HG03460 (cell line): Measurements from ENCODE around the gene DDX52.
"Not testable (repeated sequence)": the region's sequence is repeated elsewhere in the genome, so short reads cannot be mapped to it uniquely, and the experiment has no call there.

Experiments used
- ATAC-seq: cut with Tn5 transposase; IDR thresholded peaks from one replicate; pipeline ENCODE4 v1.9.1; 2021; ENCODE audit not compliant: unreplicated experiment

The DDX52 gene

DNA sequence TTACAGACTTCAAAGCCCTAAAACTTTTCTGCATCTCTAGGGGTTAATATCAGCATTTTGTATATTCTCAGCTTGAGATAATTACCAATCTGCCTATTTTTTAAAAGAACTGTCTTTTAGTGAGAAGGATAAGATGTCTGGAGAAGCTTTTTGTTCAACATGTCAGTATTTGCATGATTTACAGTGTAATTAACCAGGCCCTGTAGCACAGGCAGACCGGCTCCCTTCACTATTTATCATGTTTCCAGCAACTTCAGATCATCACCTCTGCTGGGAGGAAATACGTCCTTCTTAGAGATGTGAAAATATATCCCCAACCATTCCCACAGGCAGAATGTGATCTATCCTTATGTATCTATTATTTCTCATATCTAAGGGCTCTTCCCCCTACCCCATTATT, 8.6 kb upstream of the DDX52 start:
- no peak for ATAC-seq

DNA sequence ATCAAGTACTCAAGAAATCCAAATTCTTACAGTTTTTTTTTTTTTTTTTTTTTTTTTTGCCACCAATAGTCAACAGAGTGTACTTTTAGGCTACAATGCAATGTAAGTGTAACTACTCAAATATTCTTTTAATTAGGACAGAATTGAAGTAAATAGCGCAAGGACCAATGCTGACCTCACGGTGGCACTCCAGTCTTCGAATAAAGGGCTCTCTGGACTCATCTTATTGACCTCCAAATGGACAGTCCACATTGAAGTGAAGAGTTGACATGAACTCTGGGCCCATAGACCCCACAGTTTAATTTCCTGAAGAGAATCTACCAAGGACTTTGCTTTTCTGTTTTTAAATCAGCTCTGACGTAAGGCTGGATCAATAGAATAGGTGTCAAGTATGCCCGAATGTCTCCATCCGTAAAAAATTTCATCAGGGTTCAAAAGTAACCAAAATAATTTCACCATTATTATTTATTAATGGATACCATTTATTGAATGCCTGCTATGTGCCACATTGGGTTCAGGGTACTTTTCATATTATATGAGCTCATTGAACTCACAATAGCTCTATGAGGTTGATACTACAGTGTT, 7.3 kb upstream of the DDX52 start:
- ATAC-seq: no peak

DNA sequence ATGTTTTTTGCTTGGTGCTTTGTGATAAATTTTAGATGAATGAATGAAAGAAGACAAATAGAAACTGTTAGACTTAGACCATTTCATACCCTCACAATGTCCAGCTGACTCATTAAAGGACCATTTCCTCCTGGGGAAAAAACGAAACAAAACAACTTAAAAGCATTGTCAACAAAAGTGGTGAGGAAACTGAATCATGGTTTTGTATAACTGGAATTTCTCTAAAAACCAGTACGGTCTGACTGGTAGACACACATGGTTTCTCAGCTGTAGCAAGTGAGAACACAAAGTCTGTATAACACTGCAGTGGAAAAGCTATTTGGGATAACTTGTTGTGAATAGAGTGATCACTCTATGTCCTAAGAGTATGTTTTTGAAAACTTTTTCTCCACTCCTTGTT, 5.3 kb upstream of the DDX52 start:
- no peak for ATAC-seq

DNA sequence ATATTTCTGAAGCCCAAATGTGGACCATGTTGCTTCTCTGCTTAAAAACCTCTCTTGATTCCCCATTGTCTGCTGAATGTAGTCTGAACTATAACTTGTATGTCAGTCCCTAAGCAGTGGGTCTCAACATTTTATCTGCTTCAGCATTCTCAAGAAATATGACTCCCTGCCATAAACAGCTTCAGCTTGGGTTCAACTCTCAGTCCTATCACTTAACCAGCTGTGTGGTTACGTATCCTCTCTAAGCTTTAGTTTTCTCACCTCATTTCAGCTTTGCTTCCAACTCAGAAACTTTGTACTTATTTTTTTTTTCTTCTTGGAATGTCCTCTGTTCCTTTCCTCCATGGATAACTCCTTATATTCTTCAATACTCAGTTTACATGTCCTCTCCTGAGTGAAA, 4.6 kb upstream of the DDX52 start:
- no peak for ATAC-seq

DNA sequence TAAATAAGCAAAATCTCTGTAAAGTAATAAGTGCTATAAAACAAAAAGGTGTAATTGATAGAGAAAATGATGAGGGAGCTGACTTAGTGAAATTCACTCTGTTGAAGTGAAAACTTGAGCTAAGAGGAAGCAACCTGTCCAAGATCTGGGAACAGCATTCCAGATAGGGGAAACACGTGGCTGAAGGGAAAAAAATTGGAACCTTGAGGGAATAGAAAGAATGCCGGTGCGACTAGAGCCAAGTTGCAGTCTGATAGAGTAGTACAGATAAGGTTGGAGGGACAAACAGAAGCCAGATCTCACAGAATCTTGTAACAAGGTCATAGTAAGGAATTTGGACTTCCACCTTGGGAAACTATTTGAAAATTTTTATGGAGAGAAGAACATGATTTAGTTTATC, 623 bp upstream of the DDX52 start:
- ATAC-seq: no peak

DNA sequence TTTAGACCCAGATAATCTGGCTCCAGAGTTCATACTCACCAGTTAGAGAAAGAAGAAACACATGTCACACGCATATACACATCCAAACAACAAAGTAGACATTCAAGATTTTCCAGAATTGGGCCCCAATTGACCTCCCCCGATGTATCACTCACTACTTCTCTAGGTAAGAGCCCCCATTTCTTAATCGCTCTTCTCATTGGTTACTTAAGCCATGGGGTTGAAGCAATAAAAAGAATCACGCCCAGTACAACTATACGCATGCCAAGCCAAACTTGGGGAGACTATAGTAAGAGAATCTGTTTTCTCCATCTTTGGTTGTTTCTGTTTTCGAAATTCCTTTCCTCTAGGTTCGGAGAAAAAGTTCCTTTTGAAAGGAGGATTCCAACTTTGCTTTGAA, 565 bp downstream of the DDX52 start:
- ATAC-seq: no peak

DNA sequence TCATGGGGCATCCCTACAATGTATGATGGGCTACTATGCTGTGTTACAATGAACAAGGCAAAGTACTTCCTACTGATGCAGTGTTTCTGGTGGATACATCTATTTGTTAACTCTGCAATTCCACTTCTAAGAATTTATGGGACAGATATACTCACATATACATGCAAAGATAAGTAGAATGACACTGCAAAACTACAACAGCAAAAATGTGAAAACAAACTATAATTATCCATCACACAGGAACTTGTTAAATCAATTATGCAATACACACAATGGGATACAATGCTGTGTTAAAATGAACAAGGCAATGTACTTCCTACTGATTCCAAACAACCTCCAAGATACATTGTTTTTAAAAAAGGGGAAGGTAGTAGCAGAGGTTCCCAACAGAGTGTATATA, 3.2 kb downstream of the DDX52 start:
- ATAC-seq: no peak

DNA sequence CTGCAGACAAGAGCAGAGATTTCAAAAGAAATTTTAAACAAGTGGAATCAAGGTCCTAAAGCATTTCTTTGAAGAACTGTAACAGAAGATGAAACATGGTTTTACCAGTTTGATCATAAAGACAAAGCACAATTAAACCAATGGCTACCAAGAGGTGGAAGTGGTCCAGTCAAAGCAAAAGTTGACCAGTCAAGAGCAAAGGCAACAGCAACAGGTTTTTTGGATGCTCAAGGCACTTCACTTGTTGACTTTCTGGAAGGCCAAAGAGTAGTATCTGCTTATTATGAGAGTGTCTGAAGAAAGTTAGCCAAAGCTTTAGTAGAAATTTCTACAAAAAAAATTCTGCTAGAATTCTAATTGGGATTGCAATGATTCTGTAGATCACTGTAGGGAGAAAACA, 5.3 kb downstream of the DDX52 start:
- no peak for ATAC-seq

DNA sequence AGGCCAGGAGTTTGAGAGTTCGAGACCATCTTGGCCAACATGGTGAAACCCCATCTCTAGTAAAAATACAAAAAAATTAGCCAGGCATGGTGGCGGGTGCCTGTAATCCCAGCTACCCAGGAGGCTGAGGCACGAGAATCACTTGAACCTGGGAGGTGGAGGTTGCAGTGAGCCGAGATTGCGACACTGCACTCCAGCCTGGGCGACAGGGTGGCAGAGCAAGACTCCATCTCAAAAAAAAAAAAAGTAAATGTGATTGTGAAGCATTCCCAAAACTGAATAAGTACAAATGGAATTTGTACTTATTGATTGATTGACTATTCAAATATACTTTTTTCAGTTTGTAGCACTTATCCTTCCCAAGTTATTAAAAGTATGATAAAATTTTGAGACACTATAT, 26.8 kb downstream of the DDX52 start:
- not testable (repeated sequence) for ATAC-seq

DNA sequence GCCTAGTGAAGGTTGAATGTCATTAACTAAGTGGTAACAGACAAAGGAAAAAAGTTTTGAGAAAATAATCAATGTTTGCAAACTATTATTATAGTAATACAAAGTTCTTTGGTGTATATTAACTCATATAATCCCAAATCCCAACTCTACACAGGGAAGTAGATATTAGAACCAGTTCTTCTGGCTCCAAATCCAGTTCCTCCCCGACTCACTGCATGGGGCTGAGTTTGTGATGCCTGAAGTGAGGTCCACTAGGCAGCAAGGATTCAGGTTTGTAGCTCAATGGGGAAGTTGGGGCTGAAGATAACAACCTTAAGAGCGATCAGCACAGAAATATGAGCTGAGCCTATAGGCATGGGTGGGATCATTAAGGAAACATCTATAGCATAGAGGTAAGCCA, 28.4 kb downstream of the DDX52 start:
- ATAC-seq: no peak

DNA sequence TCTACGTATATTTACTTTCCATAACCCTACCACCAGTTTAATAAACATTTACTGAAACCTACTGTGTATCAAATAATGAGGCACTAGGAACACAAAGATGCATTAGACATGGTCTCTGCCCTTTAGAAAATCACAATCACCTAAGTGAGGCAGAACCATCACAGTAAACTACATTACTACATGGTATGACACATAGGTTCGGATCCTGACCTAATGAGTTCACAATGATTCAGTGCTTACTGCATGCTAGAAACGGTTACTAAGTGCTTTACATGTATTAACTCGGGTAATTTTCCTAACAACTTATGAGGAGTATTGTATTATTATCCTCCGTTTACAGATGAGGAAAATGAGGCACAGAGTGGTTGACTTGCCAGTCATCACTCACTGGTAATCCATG, 28.9 kb downstream of the DDX52 start:
- no peak for ATAC-seq

DNA sequence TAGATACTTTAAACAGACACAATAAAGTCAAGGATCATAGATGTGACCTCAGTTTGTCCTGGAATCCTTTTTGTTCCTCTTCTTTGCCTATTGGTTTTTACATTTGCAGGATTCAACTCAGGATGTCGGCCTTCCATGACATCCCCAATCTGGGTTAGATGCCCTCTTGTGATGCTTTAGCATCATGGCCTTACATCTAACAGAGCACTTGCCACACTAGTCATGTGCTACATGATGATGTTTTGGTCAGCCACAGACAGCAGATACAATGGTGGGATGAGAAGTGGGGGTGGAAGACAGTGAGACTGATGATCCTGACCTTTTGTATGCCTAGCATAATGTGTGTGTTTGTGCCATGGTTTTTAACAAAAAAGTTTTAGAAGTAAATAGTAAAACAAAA, 32.3 kb downstream of the DDX52 start:
- ATAC-seq: no peak

DNA sequence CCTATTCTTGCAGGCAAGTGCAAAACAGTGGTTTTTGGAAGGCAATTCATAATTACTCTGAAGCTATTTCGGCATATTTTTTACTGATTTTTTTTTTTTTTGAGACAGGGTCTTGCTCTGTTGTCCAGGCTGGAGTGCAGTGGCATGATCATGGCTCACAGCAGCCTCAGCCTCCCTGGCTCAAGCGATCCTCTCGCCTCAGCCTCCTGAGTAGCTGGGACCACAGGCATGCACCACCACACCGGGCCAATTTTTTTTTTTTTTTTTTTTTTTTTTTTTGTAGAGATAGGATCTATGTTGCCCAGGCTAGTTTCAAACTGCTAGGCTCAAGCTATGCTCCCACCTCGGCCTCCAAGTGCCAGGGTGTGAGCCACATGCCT, 33.2 kb downstream of the DDX52 start:
- not testable (repeated sequence) for ATAC-seq

DNA sequence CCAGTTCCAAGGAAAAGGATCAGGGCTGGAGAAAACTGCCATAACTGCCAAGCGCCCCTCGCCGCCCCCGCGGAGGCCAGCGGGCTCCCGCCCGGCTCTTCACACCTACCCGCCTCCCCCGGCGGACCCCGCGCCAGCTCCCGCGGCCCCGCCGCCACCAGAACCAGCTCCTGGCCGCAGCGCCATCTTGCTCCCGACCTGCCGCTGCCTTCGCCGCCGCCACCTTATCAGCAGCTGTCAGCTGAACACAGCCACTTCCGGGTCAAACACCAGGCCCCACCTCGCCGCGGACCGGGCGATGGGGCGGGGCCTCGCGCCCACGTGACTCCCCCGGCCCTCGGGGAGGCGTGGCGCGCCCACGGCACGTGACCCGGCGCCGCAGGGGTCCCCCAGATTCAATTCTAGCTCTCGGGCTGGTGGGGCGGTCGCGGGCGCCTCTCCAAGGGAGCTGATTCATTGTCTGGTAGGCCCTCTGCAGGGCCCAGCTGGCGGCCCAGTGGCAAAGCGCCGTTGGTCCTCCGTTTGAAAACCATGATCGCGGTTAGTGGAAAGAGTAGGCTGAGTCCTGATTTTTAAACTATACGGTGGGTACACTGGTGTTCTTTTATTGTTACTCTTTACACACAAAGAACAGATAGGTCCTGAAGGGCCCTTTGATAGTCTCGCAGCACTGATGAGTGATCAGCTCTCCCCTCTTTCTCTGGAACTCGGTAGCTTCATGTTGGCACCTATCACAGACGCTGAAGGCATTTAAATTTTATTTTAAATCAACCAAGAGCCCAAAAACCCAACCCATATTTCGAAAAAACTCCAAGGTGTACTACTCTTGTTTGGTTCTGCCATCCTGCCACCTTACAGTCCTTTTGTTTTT, 33.8 kb downstream of the DDX52 start, which contains the start of gene SYNRG:
TSS of gene SYNRG (minus strand) at position 249 of the 871 bp plus-strand sequence. CDS start at position 186, 63 bp downstream.
- peak; percentile 76 for ATAC-seq

DNA sequence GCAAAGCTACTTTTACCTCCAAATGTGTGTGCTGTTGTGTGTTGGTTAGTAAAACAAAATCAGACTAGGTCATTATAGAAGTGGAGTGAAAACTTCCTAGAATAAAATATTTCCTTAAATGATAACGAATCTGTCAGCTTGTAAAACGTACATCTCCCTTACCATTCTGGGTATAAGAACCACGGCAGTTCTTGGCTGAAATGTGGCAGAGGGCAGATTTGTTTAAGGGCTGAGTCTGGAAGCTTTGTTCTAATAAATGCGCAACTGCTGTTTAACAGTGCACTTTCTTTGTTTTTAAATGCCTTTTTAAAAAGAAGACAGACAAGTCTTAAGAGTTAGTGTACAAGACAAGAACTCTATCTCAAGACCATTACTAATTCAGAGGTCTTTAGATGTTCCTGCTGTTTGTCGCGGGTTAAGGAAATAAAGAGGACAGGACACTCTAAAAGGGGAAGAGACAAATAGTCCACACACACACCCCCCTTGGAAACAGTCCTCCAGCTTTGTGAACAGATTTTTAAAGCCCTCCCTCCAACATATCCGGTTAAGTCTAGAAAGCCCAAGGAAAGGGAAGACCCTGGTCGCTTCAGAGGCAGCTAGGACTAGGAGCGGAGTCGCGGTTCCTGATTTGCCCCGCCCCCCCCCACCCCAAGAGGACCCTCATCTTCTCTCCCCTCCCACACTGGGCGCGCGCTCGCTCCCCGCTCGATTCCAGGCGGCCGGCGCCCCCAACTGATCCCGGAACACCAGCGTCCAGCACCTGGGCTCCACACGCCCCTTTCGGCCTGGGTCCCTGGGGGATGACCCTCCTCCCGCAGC, 34.7 kb downstream of the DDX52 start:
- peak; percentile 19 for ATAC-seq

DNA sequence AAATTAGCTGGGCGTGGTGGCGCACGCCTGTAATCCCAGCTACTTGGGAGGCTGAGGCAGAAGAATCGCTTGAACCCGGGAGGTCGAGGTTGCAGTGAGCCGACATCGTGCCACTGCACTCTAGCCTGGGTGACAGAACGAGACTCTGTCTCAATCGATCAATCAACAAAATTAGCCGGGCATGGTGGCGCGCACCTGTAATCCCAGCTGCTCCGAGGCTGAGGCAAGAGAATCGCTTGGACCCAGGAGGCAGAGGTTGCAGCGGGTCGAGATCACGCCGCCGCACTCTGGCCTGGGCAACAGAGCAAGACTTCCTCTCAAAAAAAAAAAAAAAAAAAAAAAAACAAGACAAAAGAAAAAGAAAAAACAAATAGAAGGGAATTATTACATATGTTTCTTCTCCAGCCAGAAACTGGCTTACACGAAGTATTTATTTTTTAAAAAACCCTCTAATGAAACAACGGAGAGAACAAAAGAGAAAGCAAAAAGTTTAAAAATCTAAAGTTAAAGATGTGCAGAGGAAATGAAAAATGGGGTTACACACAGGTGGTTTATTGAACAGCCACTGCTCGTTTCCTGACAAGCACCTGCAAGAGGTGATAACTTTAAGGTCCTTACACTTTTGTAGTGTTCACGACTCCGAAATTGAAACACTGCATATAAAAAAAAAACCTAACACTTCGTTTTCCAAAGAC, 35.5 kb downstream of the DDX52 start:
- no peak for ATAC-seq

DNA sequence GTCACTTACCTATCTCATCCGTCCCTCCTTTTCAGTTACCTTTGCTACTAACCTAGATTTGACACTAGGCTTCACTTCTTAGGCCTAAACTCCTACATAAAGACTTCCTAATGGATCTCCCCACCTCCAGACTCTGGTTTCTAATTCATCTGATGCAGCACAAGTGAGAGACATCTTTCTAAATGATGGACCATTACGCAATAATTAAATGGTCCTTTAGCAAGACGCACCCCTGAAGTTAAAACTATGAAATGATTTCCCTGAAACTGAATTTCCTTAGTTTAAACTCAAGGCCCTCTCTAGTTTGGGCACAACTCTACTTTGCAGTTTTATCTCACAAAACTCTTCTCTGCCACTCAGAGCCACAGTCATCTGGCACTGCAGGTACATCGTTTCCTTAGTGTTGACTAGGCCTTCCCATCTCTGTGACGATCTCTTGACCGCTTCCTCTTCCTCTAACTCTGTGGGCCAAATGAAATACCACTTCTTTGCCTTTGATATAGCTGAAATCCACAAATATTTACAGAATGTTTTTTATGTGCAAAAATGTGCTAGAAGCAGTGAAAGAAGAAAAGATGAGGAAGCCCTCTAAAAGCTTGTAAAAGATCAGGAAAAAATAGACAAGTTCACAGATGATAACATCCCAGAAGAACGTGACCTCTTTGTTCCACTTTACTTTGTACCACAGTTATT, 37.3 kb downstream of the DDX52 start:
- ATAC-seq: no peak

DNA sequence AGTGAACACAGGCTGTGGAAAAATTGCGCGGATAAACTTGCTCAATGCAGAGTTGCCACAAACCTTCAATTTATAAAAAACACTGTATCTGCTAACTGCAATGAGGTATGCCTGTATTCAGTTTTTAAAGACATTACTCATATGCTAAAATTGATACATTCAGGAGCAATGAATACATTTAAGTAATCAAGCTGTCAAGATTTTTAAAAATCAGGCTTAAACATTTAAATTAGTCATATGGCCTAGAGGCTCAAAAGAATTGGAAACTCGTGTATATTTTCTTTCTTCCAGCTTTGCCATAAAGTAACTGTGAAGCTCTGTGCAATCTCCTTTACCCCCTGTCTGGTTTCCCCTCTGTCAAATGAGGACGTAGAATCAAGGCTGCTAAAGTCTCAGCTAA, 38.2 kb downstream of the DDX52 start:
- no peak for ATAC-seq

DNA sequence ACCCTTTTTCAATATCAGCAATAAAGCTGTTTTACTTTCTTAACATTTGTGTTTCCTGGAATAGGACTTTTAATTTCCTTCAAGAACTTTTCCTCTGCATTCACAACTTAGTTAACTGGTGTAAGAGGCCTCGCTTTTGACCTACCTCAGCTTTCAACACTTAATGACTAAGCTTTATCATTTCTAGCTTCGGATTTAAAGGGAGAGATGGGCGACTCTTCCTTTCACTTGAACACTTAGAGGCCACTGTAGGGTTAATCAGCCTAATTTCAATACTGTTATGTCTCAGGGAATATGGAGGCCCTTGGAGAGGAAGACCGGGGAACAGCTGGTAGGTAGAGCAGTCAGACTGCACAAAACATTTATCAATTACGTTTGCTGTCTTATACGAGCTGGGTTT, 38.7 kb downstream of the DDX52 start:
- no peak for ATAC-seq

DNA sequence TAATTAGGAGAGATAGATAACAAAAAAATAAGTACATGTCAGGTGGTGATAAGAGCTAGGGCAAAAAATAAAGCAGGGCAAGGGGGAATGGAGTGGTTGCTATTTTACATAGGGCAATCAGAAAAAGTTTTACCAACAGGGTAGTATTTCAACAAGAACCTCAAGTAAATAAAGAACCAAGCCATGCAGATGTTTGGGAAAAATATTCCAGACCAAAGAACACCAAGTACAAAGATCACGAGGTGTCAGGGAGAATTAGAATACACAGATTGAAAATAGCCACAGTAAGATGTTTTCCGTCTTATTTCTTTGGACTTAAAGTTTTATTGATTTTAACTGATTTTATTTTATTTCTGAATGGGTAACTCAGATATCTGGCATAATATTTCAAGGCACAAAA, 45.1 kb downstream of the DDX52 start:
- no peak for ATAC-seq

DNA sequence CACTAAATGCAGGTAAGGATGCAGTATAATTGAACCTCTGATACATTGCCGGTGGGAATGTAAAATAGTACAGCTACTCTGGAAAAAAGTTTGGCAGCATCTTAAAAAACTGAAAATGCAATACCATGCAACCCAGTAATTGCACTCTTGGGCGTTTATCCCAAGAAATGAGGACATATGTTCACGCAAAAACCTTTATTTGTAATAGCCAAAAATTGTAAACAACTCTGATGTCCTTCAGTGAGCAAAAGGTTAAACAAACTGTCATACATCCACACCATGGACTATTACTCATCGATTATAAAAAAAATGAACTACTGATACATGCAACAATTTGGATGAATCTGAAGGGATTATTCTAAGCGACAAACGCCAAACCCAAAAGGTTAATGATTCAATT, 51.0 kb downstream of the DDX52 start:
- no peak for ATAC-seq
